KMS-11 (cell line): Measurements from ENCODE around the gene ACTR3C.

Experiments used
- H2AFZ ChIP-seq: fragments of 200-600 bp; sonication (generic); 2 replicates; pipeline ENCODE4 v1.6.1; 2016; ENCODE audit warnings: antibody characterized with exemption, mixed run types, low read depth
- H3K27ac ChIP-seq: fragments of 200-600 bp; sonication (generic); 2 replicates; pipeline ENCODE4 v1.6.1; 2016; ENCODE audit warnings: mild to moderate bottlenecking, mixed run types
- H3K27me3 ChIP-seq: fragments of 200-600 bp; sonication (generic); 2 replicates; pipeline ENCODE4 v1.6.1; 2017; ENCODE audit warnings: mild to moderate bottlenecking, low read depth, mixed run types, moderate library complexity; ENCODE audit not compliant: insufficient read depth
- H3K36me3 ChIP-seq: fragments of 200-600 bp; sonication (generic); 2 replicates; pipeline ENCODE4 v1.6.1; 2017; ENCODE audit warnings: mild to moderate bottlenecking, mixed run types; ENCODE audit not compliant: insufficient read depth
- H3K4me1 ChIP-seq: fragments of 200-600 bp; sonication (generic); 2 replicates; pipeline ENCODE4 v1.6.1; 2016; ENCODE audit warnings: mild to moderate bottlenecking, low read depth, mixed run types; ENCODE audit not compliant: poor library complexity, severe bottlenecking
- H3K4me2 ChIP-seq: fragments of 200-600 bp; sonication (generic); 2 replicates; pipeline ENCODE4 v1.7.0; 2016; ENCODE audit warnings: mild to moderate bottlenecking, mixed run types
- H3K4me3 ChIP-seq: fragments of 200-600 bp; sonication (generic); IDR thresholded peaks from 2 replicates; pipeline ENCODE4 v1.6.1; 2017; ENCODE audit warnings: low read depth, low read length, mixed read lengths; ENCODE audit not compliant: insufficient read depth
- H3K79me2 ChIP-seq: fragments of 200-600 bp; sonication (generic); 2 replicates; pipeline ENCODE4 v1.6.1; 2016; ENCODE audit warnings: low read depth, mixed run types; ENCODE audit not compliant: insufficient read depth
- H3K9ac ChIP-seq: fragments of 200-600 bp; sonication (generic); 2 replicates; pipeline ENCODE4 v1.6.1; 2016; ENCODE audit warnings: mild to moderate bottlenecking, mixed run types
- H4K20me1 ChIP-seq: fragments of 200-600 bp; sonication (generic); 2 replicates; pipeline ENCODE4 v1.6.1; 2016; ENCODE audit warnings: mild to moderate bottlenecking, mixed run types; ENCODE audit not compliant: insufficient read depth
- CTCF ChIP-seq: fragments of 200-600 bp; sonication (generic); conservative IDR thresholded peaks from 2 replicates; pipeline ENCODE4 v1.6.1; 2017; ENCODE audit warnings: low read depth, mild to moderate bottlenecking, antibody characterized with exemption, low read length, moderate library complexity, mixed read lengths

ACTR3C gene

GRCh38 chr7:150367677-150368095 lies 44.3 kb upstream of the ACTR3C start:
- Histone ChIP-seq H3K4me3 (no peak overlapping the region), H3K4me2 (peak overlapping the region; percentile 97), H3K9ac (peak overlapping the region; percentile 100), H2AFZ (peak overlapping the region; percentile 16; the same call in 1 of the 2 replicates), H4K20me1 (no peaks in the 10 kb centered on the region), H3K4me1 (peaks cover 58% of the 10 kb centered on the region), H3K27me3 (no peaks in the 10 kb centered on the region), H3K79me2 (peaks cover 43% of the 10 kb centered on the region), H3K27ac (peak overlapping the region; percentile 100), H3K36me3 (peaks cover 15% of the 10 kb centered on the region; the same call in 1 of the 2 replicates)
- TF ChIP-seq CTCF, result no peak

GRCh38 chr7:150365673-150366398 lies 42.5 kb upstream of the ACTR3C start:
- H3K36me3 ChIP-seq, result peaks cover 4% of the 10 kb centered on the region; the same call in 1 of the 2 replicates
- H3K4me3 ChIP-seq, result no peak overlapping the region
- peak overlapping the region; percentile 17; the same call in 1 of the 2 replicates for H3K4me2 ChIP-seq
- peaks cover 40% of the 10 kb centered on the region for H3K4me1 ChIP-seq
- no peaks in the 10 kb centered on the region for H4K20me1 ChIP-seq
- peak overlapping the region; percentile 17; the same call in 1 of the 2 replicates for H3K9ac ChIP-seq
- H3K79me2 ChIP-seq, result peaks cover 24% of the 10 kb centered on the region
- no peaks in the 10 kb centered on the region for H3K27me3 ChIP-seq
- peak overlapping the region; percentile 14; the same call in 1 of the 2 replicates for H2AFZ ChIP-seq
- TF ChIP-seq CTCF, result no peak
- peak overlapping the region; percentile 47 for H3K27ac ChIP-seq

- no peak overlapping the region for H3K9ac ChIP-seq
- no peak overlapping the region for H2AFZ ChIP-seq
Measured at GRCh38 chr7:150365194-150365593, 41.8 kb upstream of the ACTR3C start.

GRCh38 chr7:150363872-150364271 lies 40.5 kb upstream of the ACTR3C start:
- no peaks in the 10 kb centered on the region for H4K20me1 ChIP-seq
- H3K79me2 ChIP-seq, result peaks cover 4% of the 10 kb centered on the region
- TF ChIP-seq CTCF, result no peak
- no peak overlapping the region for H3K4me3 ChIP-seq
- no peak overlapping the region for H3K9ac ChIP-seq
- H3K27ac ChIP-seq, result no peak overlapping the region
- H3K4me1 ChIP-seq, result peaks cover 49% of the 10 kb centered on the region
- H3K27me3 ChIP-seq, result no peaks in the 10 kb centered on the region
- no peak overlapping the region for H2AFZ ChIP-seq
- no peak overlapping the region for H3K4me2 ChIP-seq
- H3K36me3 ChIP-seq, result no peaks in the 10 kb centered on the region

More at GRCh38 chr7:150365194-150365593, 41.8 kb upstream of the ACTR3C start:
- Histone ChIP-seq H3K79me2 (peaks cover 18% of the 10 kb centered on the region), H4K20me1 (no peaks in the 10 kb centered on the region), H3K27ac (no peak overlapping the region), H3K4me2 (no peak overlapping the region), H3K4me1 (peaks cover 40% of the 10 kb centered on the region), H3K4me3 (no peak overlapping the region), H3K36me3 (no peaks in the 10 kb centered on the region), H3K27me3 (no peaks in the 10 kb centered on the region)
- no peak for TF ChIP-seq CTCF
